Stimulated activated CD8-positive, alpha-beta memory T cell treated with anti-CD3 and anti-CD28 coated beads, Interleukin-7, amount 100 ng/mL, for 1 hour (primary cell): Measurements from ENCODE around the gene ZRANB3.
"Not testable (repeated sequence)": the region's sequence is repeated elsewhere in the genome, so short reads cannot be mapped to it uniquely, and the experiment has no call there.

ENCODE experiments used
- DNase-seq, 2 donors: peaks; one replicate each; pipeline ENCODE4 v3.0.0-alpha.2; 2020; ENCODE audit warnings: low read depth in 2 of 2

The ZRANB3 gene

DNA sequence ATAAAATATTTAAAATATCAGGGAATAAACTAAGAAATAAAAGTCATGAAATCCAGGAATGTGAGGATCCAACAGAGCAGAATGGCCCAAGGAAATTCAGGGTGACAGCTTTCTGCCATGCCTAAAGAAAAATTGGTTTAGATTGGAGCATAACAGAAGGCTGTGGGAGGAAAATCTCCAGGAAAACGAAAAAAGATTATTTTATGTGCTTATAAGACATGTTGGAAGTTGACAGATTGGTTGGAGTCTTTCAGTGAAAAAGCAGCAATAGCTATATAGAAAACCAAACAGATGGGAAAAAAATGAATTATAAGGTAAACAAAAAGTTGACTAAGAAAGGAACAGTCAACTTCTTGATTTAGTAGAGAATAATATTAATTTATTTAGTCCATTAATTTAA, 203.9 kb downstream of the ZRANB3 start:
- DNase-seq: no peak

GRCh38 chr2:135320465-135321355, 210.3 kb downstream of the ZRANB3 start:
- no peak for DNase-seq

GRCh38 chr2:135318808-135319207, 212.2 kb downstream of the ZRANB3 start:
- no peak for DNase-seq

- no peak for DNase-seq
These were observed 213.6 kb downstream of the ZRANB3 start for GRCh38 chr2:135317375-135317774.

DNA sequence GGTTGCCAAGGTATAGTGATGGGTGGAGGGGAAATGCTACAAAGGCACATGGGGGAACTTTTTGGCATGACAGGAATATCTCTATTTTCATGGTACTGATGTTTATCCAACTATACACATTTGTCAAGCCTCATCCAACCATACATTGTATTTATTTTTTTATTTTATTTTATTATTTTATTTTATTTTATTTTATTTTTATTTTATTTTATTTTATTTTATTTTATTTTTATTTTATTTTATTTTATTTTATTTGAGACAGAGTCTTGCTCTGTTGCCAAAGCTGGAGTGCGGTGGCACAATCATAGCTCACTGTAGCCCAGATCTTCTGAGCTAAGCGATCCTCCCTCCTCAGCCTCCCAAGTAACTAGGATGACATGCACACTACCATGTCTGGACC, 219.1 kb downstream of the ZRANB3 start:
- no peak for DNase-seq

DNA sequence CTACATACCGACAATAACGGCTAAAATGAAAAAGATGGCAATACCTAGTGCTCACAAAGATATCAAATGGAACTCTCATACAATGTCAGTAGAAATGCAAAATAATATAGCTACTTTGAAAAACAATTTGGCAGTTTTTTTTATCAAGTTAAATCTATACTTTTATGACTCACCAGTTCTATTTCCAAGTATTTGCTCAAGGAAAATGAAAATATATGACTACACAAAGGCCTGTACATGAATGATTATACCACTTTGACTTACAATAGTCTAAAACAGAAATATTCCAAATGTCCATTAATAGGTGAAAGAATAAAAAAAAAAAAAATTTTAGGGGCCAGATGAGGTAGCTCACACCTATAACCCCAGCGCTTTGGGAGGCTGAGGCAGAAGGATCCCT, 219.8 kb downstream of the ZRANB3 start:
- DNase-seq: no peak

DNA sequence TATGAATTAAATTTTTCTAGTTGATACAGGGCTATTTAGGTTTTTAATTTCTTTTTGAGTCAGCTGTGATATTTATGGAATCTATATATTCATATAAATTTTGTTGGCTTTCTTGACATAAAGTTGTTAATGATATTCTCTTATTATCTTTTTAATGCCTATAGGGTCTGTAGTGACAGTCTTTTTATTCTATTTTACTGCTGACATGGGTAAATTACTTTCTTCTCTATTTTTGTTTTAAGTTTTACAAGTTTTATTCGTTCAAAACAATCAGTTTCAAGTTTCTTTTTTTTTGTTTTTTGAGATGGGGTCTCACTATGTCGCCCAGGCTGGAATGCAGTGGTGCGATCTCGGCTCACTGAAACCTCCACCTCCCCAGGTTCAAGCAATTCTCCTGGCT, 226.3 kb downstream of the ZRANB3 start:
- DNase-seq: no peak

DNA sequence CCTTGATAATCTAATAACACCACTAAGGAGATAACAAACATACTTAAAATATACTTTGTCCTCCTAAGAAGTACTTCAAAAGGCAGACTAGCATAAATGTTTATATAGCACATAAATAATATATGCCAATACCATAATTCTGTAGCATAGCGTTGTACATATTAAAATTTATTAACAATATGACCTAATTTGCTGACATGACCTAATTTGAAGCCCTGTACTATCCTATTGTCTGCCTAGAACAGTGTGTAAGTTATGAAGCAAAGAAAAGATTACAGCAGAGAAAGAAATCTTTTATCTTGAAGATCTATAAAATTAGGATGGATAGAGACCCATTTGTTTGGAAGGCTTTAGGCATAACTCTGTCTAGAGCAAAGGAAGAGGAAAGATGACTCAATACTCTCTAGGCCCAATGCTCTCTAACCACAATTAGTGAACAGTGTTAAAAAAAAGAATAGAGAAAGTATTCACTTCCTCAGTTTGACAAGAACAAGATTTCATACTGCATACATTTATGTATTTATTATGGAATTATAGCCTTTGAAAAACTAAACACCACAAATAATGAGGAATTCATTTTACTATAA, 231.3 kb downstream of the ZRANB3 start:
- no peak for DNase-seq

DNA sequence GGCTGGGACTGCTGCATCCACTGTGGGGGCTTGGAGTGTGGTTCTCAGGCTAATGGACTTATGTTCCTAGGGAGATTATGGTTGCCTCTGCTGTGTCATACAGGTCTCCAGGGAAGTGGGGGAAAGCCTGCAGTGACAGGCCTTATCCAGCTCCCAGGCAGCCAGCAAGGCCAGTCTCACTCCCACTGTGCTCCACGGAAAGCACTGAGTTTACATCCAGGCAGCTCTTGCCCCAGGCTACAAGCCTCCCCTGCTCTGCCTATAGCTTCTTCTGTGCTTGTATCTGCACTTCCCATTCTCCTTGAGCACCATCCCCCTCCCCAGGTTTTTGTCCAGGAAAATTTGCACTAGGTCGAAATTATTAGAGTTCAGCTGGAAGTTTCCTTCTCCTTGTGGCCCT, 231.9 kb downstream of the ZRANB3 start:
- DNase-seq: no peak

DNA sequence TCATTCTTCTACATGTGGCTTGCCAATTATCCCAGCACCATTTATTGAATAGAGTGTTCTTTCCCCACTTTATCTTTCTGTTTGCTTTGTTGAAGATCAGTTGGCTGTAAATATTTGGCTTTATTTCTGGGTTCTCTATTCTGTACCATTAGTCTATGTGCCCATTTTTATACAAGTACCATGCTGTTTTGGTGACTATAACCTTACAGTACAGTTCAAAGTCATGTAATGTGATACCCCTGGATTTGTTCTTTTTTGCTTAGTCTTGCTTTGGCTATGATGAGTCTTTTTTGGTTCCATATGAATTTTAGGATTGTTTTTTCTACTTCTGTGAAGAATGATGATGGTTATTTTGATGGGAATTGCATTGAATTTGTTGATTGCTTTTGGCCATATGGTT, 243.9 kb downstream of the ZRANB3 start:
- not testable (repeated sequence) for DNase-seq

DNA sequence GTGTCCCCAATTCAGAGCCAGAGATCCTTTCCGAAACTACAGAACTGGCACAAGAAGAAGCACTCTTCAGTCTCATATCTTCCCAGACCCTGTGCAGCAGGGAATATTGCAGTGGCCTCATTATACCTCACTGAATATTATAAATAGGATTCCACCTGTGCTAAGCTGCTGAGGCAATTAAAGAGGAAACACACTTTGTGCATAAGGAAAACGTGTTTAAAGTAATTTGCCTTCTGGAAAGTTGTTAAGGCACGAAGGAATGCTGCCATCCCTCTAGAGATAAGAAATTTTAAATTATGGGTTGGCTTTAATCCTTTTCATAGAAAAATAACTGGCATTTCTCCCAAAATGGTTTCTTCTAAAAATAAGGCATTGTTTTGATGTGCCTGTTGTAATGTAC, 245.6 kb downstream of the ZRANB3 start:
- DNase-seq: no peak

- no peak for DNase-seq
These were observed 249.6 kb downstream of the ZRANB3 start for GRCh38 chr2:135281379-135281778.

DNA sequence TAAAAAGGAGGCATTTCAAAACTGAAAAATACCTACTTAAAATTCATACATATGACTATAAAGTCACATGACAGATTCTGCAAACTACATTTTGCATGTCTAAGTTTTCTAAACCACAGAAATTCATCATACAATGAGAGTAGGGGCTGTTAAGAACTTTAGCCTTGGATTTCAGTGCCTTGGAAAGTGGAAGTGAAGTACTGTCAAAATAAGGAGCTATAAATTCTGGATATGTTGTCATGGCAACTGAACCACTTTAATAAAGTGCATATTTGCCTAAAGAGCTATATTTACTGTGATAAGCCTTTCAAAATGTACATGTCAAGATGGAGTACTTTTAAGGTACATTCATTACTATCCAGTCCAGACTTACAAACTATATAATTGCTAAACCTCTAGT, 251.8 kb downstream of the ZRANB3 start:
- no peak for DNase-seq

DNA sequence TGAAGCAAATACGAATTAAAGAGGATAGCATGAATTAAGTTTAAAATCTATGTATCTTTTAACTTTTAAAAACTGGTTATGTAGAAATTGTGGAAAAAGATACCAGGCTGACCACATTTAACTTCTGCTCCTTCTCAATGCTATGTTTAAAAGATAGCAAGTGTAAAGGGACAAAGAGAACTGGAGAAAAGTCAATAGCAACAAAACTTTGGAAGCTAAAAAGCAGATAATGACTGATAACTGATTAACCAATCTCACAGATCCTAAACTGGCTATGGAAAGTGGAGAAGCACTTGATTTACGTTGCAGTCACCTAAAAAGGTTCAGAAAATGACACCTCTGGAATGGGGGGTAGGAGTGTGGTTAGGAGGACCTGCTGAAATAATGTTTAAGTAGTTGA, 254.5 kb downstream of the ZRANB3 start:
- DNase-seq: no peak

- no peak for DNase-seq
These were observed 260.0 kb downstream of the ZRANB3 start for GRCh38 chr2:135271006-135271405.

DNA sequence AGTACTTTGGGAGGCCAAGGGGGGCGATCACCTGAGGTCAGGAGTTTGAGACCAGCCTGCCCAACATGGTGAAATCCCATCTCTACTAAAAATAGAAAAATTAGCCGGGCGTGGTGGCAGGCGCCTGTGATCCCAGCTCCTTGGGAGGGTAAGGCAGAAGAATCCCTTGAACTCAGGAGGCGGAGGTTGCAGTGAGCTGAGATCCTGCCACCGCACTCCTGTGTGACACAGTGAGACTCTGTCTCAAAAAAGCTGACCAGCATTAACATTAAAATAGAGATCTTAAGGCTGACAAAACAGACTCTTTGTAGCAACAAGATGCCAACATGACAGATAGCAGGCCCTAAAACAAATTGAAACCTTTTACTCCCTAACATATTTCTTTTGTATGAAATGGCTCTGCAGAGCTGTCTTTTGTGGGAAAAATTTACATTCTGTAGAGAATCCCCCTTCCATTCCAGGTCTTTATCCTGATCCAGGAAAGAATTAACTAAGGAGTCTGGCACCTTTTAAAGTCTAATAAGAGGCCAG, 265.0 kb downstream of the ZRANB3 start:
- no peak for DNase-seq

GRCh38 chr2:135259123-135259522, 271.9 kb downstream of the ZRANB3 start:
- no peak for DNase-seq

DNA sequence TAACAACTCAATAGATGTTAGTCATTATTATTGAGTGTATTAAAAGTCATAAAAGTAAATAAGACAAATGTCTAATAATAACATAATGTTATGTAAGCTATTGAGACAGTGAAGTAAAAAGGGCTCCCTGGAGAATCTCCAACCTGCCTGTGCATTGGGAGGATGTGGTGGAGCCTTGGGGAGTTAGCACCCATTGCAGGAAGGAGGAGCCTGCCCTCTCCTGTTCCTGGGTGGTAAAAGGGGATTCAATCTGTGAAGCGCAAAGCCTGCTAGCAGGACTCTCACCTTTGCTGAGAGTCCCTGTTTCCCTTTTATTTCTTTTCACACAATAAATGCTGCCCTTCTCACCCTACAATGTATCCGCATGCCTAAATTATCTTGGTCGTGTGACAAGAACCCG, 272.8 kb downstream of the ZRANB3 start:
- no peak for DNase-seq

GRCh38 chr2:135257383-135258090, 273.5 kb downstream of the ZRANB3 start:
- no peak for DNase-seq

- DNase-seq: no peak
These were observed 274.3 kb downstream of the ZRANB3 start for GRCh38 chr2:135256531-135257260.

GRCh38 chr2:135255208-135255607, 275.8 kb downstream of the ZRANB3 start:
- no peak for DNase-seq
